IMR-90 (cell line): ENCODE results near the gene TGM2.

ENCODE experiments used
- BHLHE40 ChIP-seq: fragments of 150-350 bp; IDR thresholded peaks from 2 replicates; pipeline ENCODE4 v1.6.1; 2016; ENCODE audit warnings: mild to moderate bottlenecking, low read depth, low read length
- CTCF ChIP-seq: conservative IDR thresholded peaks from 2 replicates; pipeline ENCODE4 v1.5.1; 2012; ENCODE audit warnings: mild to moderate bottlenecking, low read depth, low read length, improper control_type of control experiment
- ELK1 ChIP-seq: fragments of 150-350 bp; IDR thresholded peaks from 2 replicates; pipeline ENCODE4 v1.6.1; 2016; ENCODE audit warnings: low read depth, mild to moderate bottlenecking, low read length, moderate library complexity, borderline replicate concordance
- MAFK ChIP-seq: IDR thresholded peaks from 2 replicates; pipeline ENCODE4 v1.6.1; 2012; ENCODE audit warnings: low read depth, low read length, improper control_type of control experiment
- MXI1 ChIP-seq: IDR thresholded peaks from 2 replicates; pipeline ENCODE4 v1.6.1; 2012; ENCODE audit warnings: low read depth, mild to moderate bottlenecking, low read length, moderate library complexity, borderline replicate concordance
- POLR2A ChIP-seq: IDR thresholded peaks from 2 replicates; pipeline ENCODE4 v1.6.1; 2012; ENCODE audit warnings: mild to moderate bottlenecking, low read depth, low read length
- RAD21 ChIP-seq: IDR thresholded peaks from 2 replicates; pipeline ENCODE4 v1.6.1; 2012; ENCODE audit warnings: low read length, improper control_type of control experiment
- RCOR1 ChIP-seq: IDR thresholded peaks from 2 replicates; pipeline ENCODE4 v1.6.1; 2012; ENCODE audit warnings: mild to moderate bottlenecking, low read length, improper control_type of control experiment; ENCODE audit not compliant: insufficient replicate concordance
- RFX5 ChIP-seq: IDR thresholded peaks from 2 replicates; pipeline ENCODE4 v1.8.0; 2012; ENCODE audit warnings: low read depth, mild to moderate bottlenecking, low read length, moderate library complexity
- USF2 ChIP-seq: fragments of 150-350 bp; IDR thresholded peaks from 2 replicates; pipeline ENCODE4 v1.6.1; 2017; ENCODE audit warnings: mild to moderate bottlenecking, antibody characterized with exemption, low read length, low read depth

GRCh38 chr20:38109591-38110524, 55.2 kb downstream of the TGM2 start:
- TF ChIP-seq MAFK (no peak), CTCF (no peak), POLR2A (no peak), MXI1 (no peak), RAD21 (no peak), ELK1 (no peak), USF2 (no peak), RFX5 (no peak), RCOR1 (no peak), BHLHE40 (0 out of 2 replicates have a peak, but pooled peaks have one; percentile 18)
